ENCODE measurements around the gene BTC. TPM values are rescaled to one million over a fixed set of nuclear protein-coding genes. Genes with fewer than 3 reads are reported as not detected.

BTC gene
- total and polyA plus RNA-seq, 4 donors: 0.51 to 3.7 (median 1.1) TPM

GRCh38 chr4:74800310-74800709, 6.0 kb upstream of the BTC start:
- Histone ChIP-seq H3K4me1 (ENCODE audit: control insufficient read depth, insufficient read depth, low read length) (no peaks in the 10 kb centered on the region), H3K36me3 (ENCODE audit: control insufficient read depth, insufficient read depth, low read length) (no peaks in the 10 kb centered on the region), H3K27me3 (ENCODE audit: control insufficient read depth, insufficient read depth, low read length) (no peaks in the 10 kb centered on the region), H3K4me3 (ENCODE audit: low read depth, low read length) (no peak overlapping the region), H3K27ac (ENCODE audit: low read depth, low read length) (no peak overlapping the region), H3K9me3 (ENCODE audit: control insufficient read depth, insufficient read depth, low read length) (no peaks in the 10 kb centered on the region)
- WGBS (ENCODE audit: insufficient coverage): 90% methylated on average over 2 of the region's 3 CpGs
- no peak for DNase-seq (ENCODE audit: low read depth in 4 of 6, low spot score in 6 of 6)

DNA sequence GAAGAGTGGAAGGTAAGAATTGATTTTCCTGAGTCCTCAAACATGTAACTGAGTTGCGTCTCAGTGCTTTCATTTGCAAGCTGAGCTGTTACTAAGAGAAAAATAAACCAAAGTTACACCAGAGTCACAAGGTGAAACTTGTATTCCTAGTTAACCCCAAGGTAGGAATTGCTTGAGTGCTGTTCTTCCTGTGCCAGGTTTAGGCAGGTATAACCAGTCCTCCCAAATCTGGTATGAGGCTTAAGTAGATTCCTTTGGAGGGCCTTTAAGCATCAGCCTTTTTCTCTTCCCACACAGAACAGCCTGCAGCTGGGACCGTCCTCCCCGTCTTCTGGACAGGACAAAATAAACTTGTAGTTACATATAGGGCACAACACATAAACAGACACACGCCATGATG, 2.3 kb upstream of the BTC start:
- peaks cover 14% of the 10 kb centered on the region for H3K4me1 ChIP-seq (ENCODE audit: control insufficient read depth, insufficient read depth, low read length)
- H3K36me3 ChIP-seq (ENCODE audit: control insufficient read depth, insufficient read depth, low read length): no peaks in the 10 kb centered on the region
- DNase-seq (ENCODE audit: low read depth in 4 of 6, low spot score in 6 of 6): no peak
- no CpG with 5 or more reads among the region's 4 CpGs for WGBS (ENCODE audit: insufficient coverage)
- no peak overlapping the region for H3K27ac ChIP-seq (ENCODE audit: low read depth, low read length)
- H3K9me3 ChIP-seq (ENCODE audit: control insufficient read depth, insufficient read depth, low read length): no peaks in the 10 kb centered on the region
- no peak overlapping the region for H3K4me3 ChIP-seq (ENCODE audit: low read depth, low read length)
- H3K27me3 ChIP-seq (ENCODE audit: control insufficient read depth, insufficient read depth, low read length): no peaks in the 10 kb centered on the region

GRCh38 chr4:74793757-74794381, 454 bp downstream of the BTC start:
- Histone ChIP-seq H3K27ac (ENCODE audit: low read depth, low read length) (no peak overlapping the region), H3K36me3 (ENCODE audit: control insufficient read depth, insufficient read depth, low read length) (no peaks in the 10 kb centered on the region), H3K4me3 (ENCODE audit: low read depth, low read length) (peak overlapping the region; percentile 63), H3K9me3 (ENCODE audit: control insufficient read depth, insufficient read depth, low read length) (no peaks in the 10 kb centered on the region), H3K4me1 (ENCODE audit: control insufficient read depth, insufficient read depth, low read length) (peaks cover 14% of the 10 kb centered on the region), H3K27me3 (ENCODE audit: control insufficient read depth, insufficient read depth, low read length) (peaks cover 2% of the 10 kb centered on the region)
- DNase-seq (ENCODE audit: low read depth in 4 of 6, low spot score in 6 of 6): peak; percentile 12 to 72 (median 21)
- WGBS (ENCODE audit: insufficient coverage): 1% methylated on average over 42 of the region's 42 CpGs

DNA sequence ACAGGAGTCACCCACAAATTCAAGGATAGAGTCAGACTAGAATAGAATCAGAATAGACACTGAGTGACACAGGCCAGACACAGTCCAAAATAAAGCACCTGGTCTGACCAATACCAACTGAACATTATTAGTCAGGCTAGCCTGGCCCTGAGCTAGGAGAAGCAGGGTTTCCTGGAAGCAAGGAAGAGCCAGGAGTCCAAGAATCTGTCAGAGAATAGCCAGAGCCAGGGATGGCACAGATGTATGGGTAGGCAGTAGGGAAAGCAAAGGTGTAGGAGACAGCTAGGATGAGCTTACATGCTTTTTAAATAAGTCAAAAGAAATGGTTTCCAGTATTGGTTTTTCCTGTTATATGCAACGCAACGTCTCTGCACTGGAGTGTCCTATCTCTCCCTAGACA, 3.7 kb downstream of the BTC start:
- H3K4me1 ChIP-seq (ENCODE audit: control insufficient read depth, insufficient read depth, low read length): peaks cover 14% of the 10 kb centered on the region
- no peak overlapping the region for H3K4me3 ChIP-seq (ENCODE audit: low read depth, low read length)
- H3K9me3 ChIP-seq (ENCODE audit: control insufficient read depth, insufficient read depth, low read length): no peaks in the 10 kb centered on the region
- DNase-seq (ENCODE audit: low read depth in 4 of 6, low spot score in 6 of 6): no peak
- H3K27me3 ChIP-seq (ENCODE audit: control insufficient read depth, insufficient read depth, low read length): peaks cover 2% of the 10 kb centered on the region
- no peak overlapping the region for H3K27ac ChIP-seq (ENCODE audit: low read depth, low read length)
- no peaks in the 10 kb centered on the region for H3K36me3 ChIP-seq (ENCODE audit: control insufficient read depth, insufficient read depth, low read length)
- 100% methylated on average over 2 of the region's 2 CpGs for WGBS (ENCODE audit: insufficient coverage)

DNA sequence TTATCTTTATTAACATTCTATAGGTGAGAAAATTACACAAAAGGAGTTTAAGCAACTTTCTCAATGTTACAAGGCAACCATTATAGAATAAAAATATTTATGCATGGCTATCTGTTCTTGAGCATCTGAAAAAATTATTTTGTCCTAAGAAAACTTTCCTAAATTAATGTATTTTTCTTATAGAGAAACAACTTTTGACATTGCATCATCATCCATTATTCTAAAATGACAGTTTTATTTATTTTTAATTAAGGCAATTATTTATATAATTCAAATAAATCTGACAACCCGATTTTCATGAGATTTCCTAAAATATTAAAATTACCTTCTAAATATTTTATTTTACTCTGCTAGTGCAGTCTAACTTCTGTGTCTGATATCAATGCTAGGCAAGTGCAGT, 4.8 kb downstream of the BTC start:
- peaks cover 12% of the 10 kb centered on the region for H3K4me1 ChIP-seq (ENCODE audit: control insufficient read depth, insufficient read depth, low read length)
- DNase-seq (ENCODE audit: low read depth in 4 of 6, low spot score in 6 of 6): no peak

DNA sequence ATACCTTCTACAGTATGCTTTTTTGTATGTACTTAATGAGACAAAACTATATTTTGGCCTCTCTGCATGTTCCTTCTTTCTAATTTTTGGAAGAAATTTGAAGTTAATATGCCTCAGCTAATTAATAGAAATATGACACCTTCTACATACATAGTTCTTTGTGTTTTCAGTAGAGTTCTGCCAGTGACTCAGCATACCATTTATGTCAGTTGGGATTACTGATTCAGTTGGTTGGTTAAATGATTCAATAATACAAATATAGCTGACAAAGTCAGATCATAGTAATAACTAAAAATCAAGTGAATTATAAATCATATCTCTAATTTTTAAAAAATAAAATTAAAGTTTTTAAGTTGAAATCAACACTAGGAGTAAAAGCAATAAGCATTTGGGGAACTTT, 16.8 kb downstream of the BTC start:
- Histone ChIP-seq H3K4me1 (ENCODE audit: control insufficient read depth, insufficient read depth, low read length) (no peaks in the 10 kb centered on the region), H3K4me3 (ENCODE audit: low read depth, low read length) (no peak overlapping the region), H3K36me3 (ENCODE audit: control insufficient read depth, insufficient read depth, low read length) (no peaks in the 10 kb centered on the region), H3K27me3 (ENCODE audit: control insufficient read depth, insufficient read depth, low read length) (no peaks in the 10 kb centered on the region), H3K27ac (ENCODE audit: low read depth, low read length) (no peak overlapping the region), H3K9me3 (ENCODE audit: control insufficient read depth, insufficient read depth, low read length) (no peaks in the 10 kb centered on the region)
- DNase-seq (ENCODE audit: low read depth in 4 of 6, low spot score in 6 of 6): no peak

More for the DNA sequence above, 4.8 kb downstream of the BTC start:
- H3K27me3 ChIP-seq (ENCODE audit: control insufficient read depth, insufficient read depth, low read length): peaks cover 2% of the 10 kb centered on the region
- WGBS (ENCODE audit: insufficient coverage): no CpG with 5 or more reads among the region's 1 CpG
- H3K9me3 ChIP-seq (ENCODE audit: control insufficient read depth, insufficient read depth, low read length): no peaks in the 10 kb centered on the region
- no peak overlapping the region for H3K4me3 ChIP-seq (ENCODE audit: low read depth, low read length)
- no peaks in the 10 kb centered on the region for H3K36me3 ChIP-seq (ENCODE audit: control insufficient read depth, insufficient read depth, low read length)
- no peak overlapping the region for H3K27ac ChIP-seq (ENCODE audit: low read depth, low read length)

- no peak for DNase-seq (ENCODE audit: low read depth in 4 of 6, low spot score in 6 of 6)
- no peaks in the 10 kb centered on the region for H3K27me3 ChIP-seq (ENCODE audit: control insufficient read depth, insufficient read depth, low read length)
- no peak overlapping the region for H3K27ac ChIP-seq (ENCODE audit: low read depth, low read length)
- H3K36me3 ChIP-seq (ENCODE audit: control insufficient read depth, insufficient read depth, low read length): no peaks in the 10 kb centered on the region
- no peaks in the 10 kb centered on the region for H3K4me1 ChIP-seq (ENCODE audit: control insufficient read depth, insufficient read depth, low read length)
- no peak overlapping the region for H3K4me3 ChIP-seq (ENCODE audit: low read depth, low read length)
- 61% methylated on average over 2 of the region's 3 CpGs for WGBS (ENCODE audit: insufficient coverage)
- no peaks in the 10 kb centered on the region for H3K9me3 ChIP-seq (ENCODE audit: control insufficient read depth, insufficient read depth, low read length)
These were observed 21.5 kb downstream of the BTC start for GRCh38 chr4:74772783-74773182.

DNA sequence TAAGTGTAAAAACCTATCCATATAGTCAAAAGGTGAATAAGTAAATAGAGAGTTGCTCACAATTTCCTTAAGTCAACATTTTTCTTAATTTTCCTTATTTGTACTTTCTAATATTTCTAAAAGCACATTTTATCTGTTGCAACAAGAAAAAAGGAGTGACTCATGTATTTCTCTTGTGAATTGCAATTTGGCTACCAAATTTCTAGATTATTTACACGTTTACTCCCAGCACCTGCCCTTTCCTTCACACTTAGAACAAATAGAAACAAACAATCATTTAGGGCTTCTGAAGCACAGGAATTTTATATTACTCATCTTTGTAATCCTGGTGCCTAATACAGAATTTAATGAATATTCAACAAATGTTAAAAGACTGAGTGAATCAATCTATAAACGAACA, 22.2 kb downstream of the BTC start:
- Histone ChIP-seq H3K4me3 (ENCODE audit: low read depth, low read length) (no peak overlapping the region), H3K4me1 (ENCODE audit: control insufficient read depth, insufficient read depth, low read length) (no peaks in the 10 kb centered on the region), H3K27ac (ENCODE audit: low read depth, low read length) (no peak overlapping the region), H3K36me3 (ENCODE audit: control insufficient read depth, insufficient read depth, low read length) (no peaks in the 10 kb centered on the region), H3K9me3 (ENCODE audit: control insufficient read depth, insufficient read depth, low read length) (no peaks in the 10 kb centered on the region), H3K27me3 (ENCODE audit: control insufficient read depth, insufficient read depth, low read length) (no peaks in the 10 kb centered on the region)
- no CpG with 5 or more reads among the region's 2 CpGs for WGBS (ENCODE audit: insufficient coverage)
- DNase-seq (ENCODE audit: low read depth in 4 of 6, low spot score in 6 of 6): no peak

GRCh38 chr4:74770226-74770910, 24.0 kb downstream of the BTC start:
- no peaks in the 10 kb centered on the region for H3K9me3 ChIP-seq (ENCODE audit: control insufficient read depth, insufficient read depth, low read length)
- H3K4me3 ChIP-seq (ENCODE audit: low read depth, low read length): no peak overlapping the region
- H3K4me1 ChIP-seq (ENCODE audit: control insufficient read depth, insufficient read depth, low read length): no peaks in the 10 kb centered on the region
- no peak overlapping the region for H3K27ac ChIP-seq (ENCODE audit: low read depth, low read length)
- DNase-seq (ENCODE audit: low read depth in 4 of 6, low spot score in 6 of 6): no peak
- H3K27me3 ChIP-seq (ENCODE audit: control insufficient read depth, insufficient read depth, low read length): no peaks in the 10 kb centered on the region
- no peaks in the 10 kb centered on the region for H3K36me3 ChIP-seq (ENCODE audit: control insufficient read depth, insufficient read depth, low read length)
- WGBS (ENCODE audit: insufficient coverage): 83% methylated on average over 1 of the region's 4 CpGs

GRCh38 chr4:74768857-74769525, 25.3 kb downstream of the BTC start:
- DNase-seq (ENCODE audit: low read depth in 4 of 6, low spot score in 6 of 6): peak in 1 of 6 donors; percentile 7
- 50% methylated on average over 1 of the region's 2 CpGs for WGBS (ENCODE audit: insufficient coverage)
- Histone ChIP-seq H3K36me3 (ENCODE audit: control insufficient read depth, insufficient read depth, low read length) (no peaks in the 10 kb centered on the region), H3K9me3 (ENCODE audit: control insufficient read depth, insufficient read depth, low read length) (no peaks in the 10 kb centered on the region), H3K4me3 (ENCODE audit: low read depth, low read length) (no peak overlapping the region), H3K4me1 (ENCODE audit: control insufficient read depth, insufficient read depth, low read length) (no peaks in the 10 kb centered on the region), H3K27me3 (ENCODE audit: control insufficient read depth, insufficient read depth, low read length) (no peaks in the 10 kb centered on the region), H3K27ac (ENCODE audit: low read depth, low read length) (no peak overlapping the region)
